ENCODE measurements around the gene FMN1. TPM values are rescaled to one million over a fixed set of nuclear protein-coding genes. Genes with fewer than 3 reads are reported as not detected.
"Not testable (repeated sequence)": the region's sequence is repeated elsewhere in the genome, so short reads cannot be mapped to it uniquely, and the experiment has no call there.

The FMN1 gene
- total RNA-seq, 2 donors from 2014 or later, result 26.9 to 27.5 TPM

GRCh38 chr15:32953533-32953910 lies 241.0 kb downstream of the FMN1 start:
- peaks cover 0 to 8% of the 10 kb centered on the region in 2 donors for H3K4me1 ChIP-seq (ENCODE audit: control insufficient read depth in 1 of 2, low read depth in 2 of 2)
- no peaks in the 10 kb centered on the region for H3K9me3 ChIP-seq
- no peak overlapping the region for H3K27ac ChIP-seq
- TF ChIP-seq, protein P1, sequence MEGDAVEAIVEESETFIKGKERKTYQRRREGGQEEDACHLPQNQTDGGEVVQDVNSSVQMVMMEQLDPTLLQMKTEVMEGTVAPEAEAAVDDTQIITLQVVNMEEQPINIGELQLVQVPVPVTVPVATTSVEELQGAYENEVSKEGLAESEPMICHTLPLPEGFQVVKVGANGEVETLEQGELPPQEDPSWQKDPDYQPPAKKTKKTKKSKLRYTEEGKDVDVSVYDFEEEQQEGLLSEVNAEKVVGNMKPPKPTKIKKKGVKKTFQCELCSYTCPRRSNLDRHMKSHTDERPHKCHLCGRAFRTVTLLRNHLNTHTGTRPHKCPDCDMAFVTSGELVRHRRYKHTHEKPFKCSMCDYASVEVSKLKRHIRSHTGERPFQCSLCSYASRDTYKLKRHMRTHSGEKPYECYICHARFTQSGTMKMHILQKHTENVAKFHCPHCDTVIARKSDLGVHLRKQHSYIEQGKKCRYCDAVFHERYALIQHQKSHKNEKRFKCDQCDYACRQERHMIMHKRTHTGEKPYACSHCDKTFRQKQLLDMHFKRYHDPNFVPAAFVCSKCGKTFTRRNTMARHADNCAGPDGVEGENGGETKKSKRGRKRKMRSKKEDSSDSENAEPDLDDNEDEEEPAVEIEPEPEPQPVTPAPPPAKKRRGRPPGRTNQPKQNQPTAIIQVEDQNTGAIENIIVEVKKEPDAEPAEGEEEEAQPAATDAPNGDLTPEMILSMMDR (IDR thresholded peaks at IDR 0.05), result no peak
- H3K27me3 ChIP-seq (replicated peaks; ENCODE audit: insufficient read depth), result no peaks in the 10 kb centered on the region
- no peak for ATAC-seq (ENCODE audit: insufficient number of reproducible peaks, low FRiP score, low read depth)
- H3K36me3 ChIP-seq, result no peaks in the 10 kb centered on the region
- H3K4me3 ChIP-seq, result no peak overlapping the region
- DNase-seq (ENCODE audit: low spot score), result no peak

DNA sequence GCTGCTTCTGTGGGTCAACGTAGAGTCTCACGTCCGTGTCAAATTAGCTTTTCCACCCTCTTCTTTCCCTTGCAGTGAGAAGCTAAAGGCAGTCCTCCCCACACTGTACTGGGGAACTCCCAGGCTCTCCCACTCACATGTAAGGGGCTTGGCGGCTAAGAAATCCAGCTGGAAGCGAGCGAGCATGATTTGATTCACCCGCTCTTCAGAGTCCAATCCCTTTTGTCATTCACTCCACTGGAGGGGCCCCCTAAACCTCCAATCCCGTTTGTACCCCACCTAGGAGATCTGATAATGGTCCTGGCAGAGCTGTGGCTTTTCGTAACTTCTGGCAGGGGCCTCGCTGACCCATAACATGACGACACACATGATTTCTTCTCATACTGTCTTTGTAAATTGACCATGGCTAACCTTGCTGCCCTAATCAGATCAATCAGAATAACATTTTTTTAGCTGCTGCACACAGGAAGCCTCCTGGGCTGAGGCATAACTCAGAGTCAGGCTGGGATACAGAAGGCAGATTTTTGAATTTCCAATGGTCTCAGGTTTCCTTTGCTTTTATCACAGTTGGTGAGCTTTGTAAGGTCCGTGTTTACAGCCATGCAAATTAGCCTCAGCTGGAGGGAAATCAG lies 241.5 kb downstream of the FMN1 start:
- Histone ChIP-seq H3K4me3 (no peak overlapping the region), H3K4me1 (ENCODE audit: control insufficient read depth in 1 of 2, low read depth in 2 of 2) (peaks cover 0 to 8% of the 10 kb centered on the region in 2 donors), H3K36me3 (no peaks in the 10 kb centered on the region), H3K27me3 (replicated peaks; ENCODE audit: insufficient read depth) (no peaks in the 10 kb centered on the region), H3K9me3 (no peaks in the 10 kb centered on the region), H3K27ac (no peak overlapping the region)
- ATAC-seq (ENCODE audit: insufficient number of reproducible peaks, low FRiP score, low read depth) (no peak), DNase-seq (ENCODE audit: low spot score) (no peak)
- TF ChIP-seq, protein P1 (IDR thresholded peaks at IDR 0.05), result no peak

- Histone ChIP-seq H3K27me3 (replicated peaks; ENCODE audit: insufficient read depth) (no peaks in the 10 kb centered on the region), H3K4me1 (ENCODE audit: control insufficient read depth in 1 of 2, low read depth in 2 of 2) (peaks cover 0 to 8% of the 10 kb centered on the region in 2 donors), H3K9me3 (no peaks in the 10 kb centered on the region), H3K36me3 (no peaks in the 10 kb centered on the region), H3K4me3 (no peak overlapping the region), H3K27ac (no peak overlapping the region)
- TF ChIP-seq, protein P1 (IDR thresholded peaks at IDR 0.05), result no peak
- DNase-seq (ENCODE audit: low spot score), result no peak
- no peak for ATAC-seq (ENCODE audit: insufficient number of reproducible peaks, low FRiP score, low read depth)
These were observed 242.6 kb downstream of the FMN1 start for GRCh38 chr15:32951736-32952464.

DNA sequence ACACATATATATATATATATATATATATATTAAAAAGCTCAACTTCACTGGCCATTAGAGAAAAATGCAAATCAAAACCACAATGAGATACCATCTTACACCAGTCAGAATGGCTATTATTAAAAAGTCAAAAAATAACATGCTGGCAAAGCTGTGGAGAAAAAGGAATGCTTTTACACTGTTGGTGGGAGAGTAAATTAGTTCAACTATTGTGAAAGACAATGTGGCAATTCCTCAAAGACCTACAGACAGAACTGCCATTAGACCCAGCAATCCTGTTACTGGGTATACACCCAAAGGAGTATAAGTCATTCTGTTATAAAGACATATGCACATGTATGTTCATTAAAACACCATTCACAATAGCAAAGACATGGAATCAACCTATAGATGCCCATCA lies 244.5 kb downstream of the FMN1 start:
- not testable (repeated sequence) for H3K36me3 ChIP-seq; H3K27ac ChIP-seq; H3K9me3 ChIP-seq; H3K4me3 ChIP-seq; H3K27me3 ChIP-seq (replicated peaks; ENCODE audit: insufficient read depth); H3K4me1 ChIP-seq (ENCODE audit: control insufficient read depth in 1 of 2, low read depth in 2 of 2); ATAC-seq (ENCODE audit: insufficient number of reproducible peaks, low FRiP score, low read depth); DNase-seq (ENCODE audit: low spot score)

DNA sequence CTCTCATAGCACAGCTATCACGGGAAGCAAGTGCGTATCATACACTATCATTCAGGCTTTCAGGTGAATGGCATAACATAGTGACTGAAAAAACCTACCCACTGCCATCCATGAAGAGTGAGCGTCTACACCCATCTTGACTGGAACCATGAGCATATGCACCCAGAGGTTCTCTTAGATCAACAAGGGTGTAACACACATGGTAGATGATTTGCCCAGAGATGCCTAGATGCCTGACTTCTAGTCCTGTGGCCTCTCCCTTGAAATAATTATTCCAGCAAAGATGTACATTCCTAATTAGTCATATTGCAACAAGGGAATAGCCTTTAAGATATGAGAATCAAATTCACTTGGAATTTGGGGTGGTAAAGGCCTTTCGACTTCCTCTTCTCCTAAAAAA lies 248.3 kb downstream of the FMN1 start:
- no peaks in the 10 kb centered on the region for H3K9me3 ChIP-seq
- no peak for DNase-seq (ENCODE audit: low spot score)
- H3K36me3 ChIP-seq, result no peaks in the 10 kb centered on the region
- H3K4me1 ChIP-seq (ENCODE audit: control insufficient read depth in 1 of 2, low read depth in 2 of 2), result peaks cover 0 to 14% of the 10 kb centered on the region in 2 donors
- no peak overlapping the region for H3K27ac ChIP-seq
- ATAC-seq (ENCODE audit: insufficient number of reproducible peaks, low FRiP score, low read depth), result no peak
- H3K4me3 ChIP-seq, result no peak overlapping the region
- no peaks in the 10 kb centered on the region for H3K27me3 ChIP-seq (replicated peaks; ENCODE audit: insufficient read depth)
- TF ChIP-seq, protein P1 (IDR thresholded peaks at IDR 0.05), result no peak
